Neuronal stem cell (in vitro differentiated cells): ENCODE results near the gene TMTC4.

ENCODE experiments used
- DNase-seq: peaks from one replicate; pipeline ENCODE4 v3.0.0-alpha.2; 2013; ENCODE audit warnings: low spot score
- H2AFZ ChIP-seq: one replicate; pipeline ENCODE4 v1.6.1; 2013; ENCODE audit warnings: mild to moderate bottlenecking, low read length, inconsistent platforms
- H2AK5ac ChIP-seq: 2 replicates; pipeline ENCODE4 v1.6.1; 2013; ENCODE audit warnings: low read depth, mild to moderate bottlenecking, inconsistent platforms, low read length, moderate library complexity, mixed read lengths
- H2BK120ac ChIP-seq: 2 replicates; pipeline ENCODE4 v1.6.1; 2013; ENCODE audit warnings: low read depth, mild to moderate bottlenecking, inconsistent platforms, low read length, moderate library complexity, mixed read lengths
- H2BK12ac ChIP-seq: one replicate; pipeline ENCODE4 v1.6.1; 2013; ENCODE audit warnings: low read length, inconsistent platforms
- H2BK15ac ChIP-seq: 2 replicates; pipeline ENCODE4 v1.6.1; 2013; ENCODE audit warnings: mild to moderate bottlenecking, low read length, inconsistent platforms, mixed read lengths
- H2BK5ac ChIP-seq: one replicate; pipeline ENCODE4 v1.6.1; 2013; ENCODE audit warnings: inconsistent platforms, mild to moderate bottlenecking, low read length, moderate library complexity
- H3K14ac ChIP-seq: one replicate; pipeline ENCODE4 v1.6.1; 2013; ENCODE audit warnings: low read length, inconsistent platforms
- H3K18ac ChIP-seq: 2 replicates; pipeline ENCODE4 v1.6.1; 2013; ENCODE audit warnings: low read length, inconsistent platforms
- H3K23ac ChIP-seq: 2 replicates; pipeline ENCODE4 v1.6.1; 2013; ENCODE audit warnings: low read depth, mild to moderate bottlenecking, mixed read lengths, low read length, inconsistent platforms; ENCODE audit not compliant: poor library complexity
- H3K27ac ChIP-seq: replicated peaks from 3 replicates; pipeline ENCODE4 v1.5.1; 2013; ENCODE audit warnings: low read length, inconsistent platforms
- H3K27me3 ChIP-seq, 3 experiments: 2 replicates each; pipeline ENCODE4 v1.6.1; 2013; ENCODE audit warnings: low read length in 3 of 3, mild to moderate bottlenecking in 2 of 3, inconsistent platforms in 1 of 3, low read depth in 1 of 3, mixed read lengths in 1 of 3, moderate library complexity in 1 of 3; ENCODE audit not compliant: control insufficient read depth in 3 of 3, insufficient read depth in 3 of 3
- H3K36me3 ChIP-seq, 2 donors: replicated peaks in 1 of 2; 2 replicates each; pipeline ENCODE4 v1.6.1; 2013; ENCODE audit warnings: low read length in 2 of 2; ENCODE audit not compliant: control insufficient read depth in 2 of 2, insufficient read depth in 2 of 2
- H3K4ac ChIP-seq: 2 replicates; pipeline ENCODE4 v1.6.1; 2013; ENCODE audit warnings: inconsistent platforms, mild to moderate bottlenecking, low read length, moderate library complexity
- H3K4me1 ChIP-seq, 2 donors: 1 replicate in 1 of 2; 2 replicates in 1 of 2; pipeline ENCODE4 v1.6.1; 2013; ENCODE audit warnings: low read length in 2 of 2, low read depth in 1 of 2; ENCODE audit not compliant: control insufficient read depth in 2 of 2, insufficient read depth in 1 of 2
- H3K4me2 ChIP-seq: one replicate; pipeline ENCODE4 v1.6.1; 2013; ENCODE audit warnings: mild to moderate bottlenecking, low read length, inconsistent platforms; ENCODE audit not compliant: insufficient read depth, poor library complexity, severe bottlenecking
- H3K4me3 ChIP-seq, 2 donors: 2 replicates each; pipeline ENCODE4 v1.5.1; 2013; ENCODE audit warnings: low read length in 2 of 2, mild to moderate bottlenecking in 2 of 2, inconsistent platforms in 1 of 2, moderate library complexity in 1 of 2
- H3K79me1 ChIP-seq: one replicate; pipeline ENCODE4 v1.6.1; 2013; ENCODE audit warnings: low read depth, mild to moderate bottlenecking, inconsistent platforms, low read length, moderate library complexity
- H3K9ac ChIP-seq: one replicate; pipeline ENCODE4 v1.6.1; 2013; ENCODE audit warnings: mild to moderate bottlenecking, low read depth, low read length, inconsistent platforms; ENCODE audit not compliant: poor library complexity
- H3K9me3 ChIP-seq, 2 donors: replicated peaks in 1 of 2; 2 replicates each; pipeline versions ENCODE3 to v1.6.1; 2013; ENCODE audit warnings: low read length in 2 of 2, mild to moderate bottlenecking in 2 of 2, inconsistent platforms in 1 of 2, low read depth in 1 of 2, mixed read lengths in 1 of 2, moderate library complexity in 1 of 2; ENCODE audit not compliant: control insufficient read depth in 2 of 2, insufficient read depth in 1 of 2
- H4K8ac ChIP-seq: one replicate; pipeline ENCODE4 v1.6.1; 2013; ENCODE audit warnings: low read depth, mild to moderate bottlenecking, inconsistent platforms, low read length, moderate library complexity
- H4K91ac ChIP-seq: one replicate; pipeline ENCODE4 v1.6.1; 2013; ENCODE audit warnings: low read length, low read depth, mild to moderate bottlenecking, inconsistent platforms; ENCODE audit not compliant: poor library complexity
- WGBS, 2 donors: extraction: QIAGEN DNeasy Blood & Tissue Kit; methylation state at CpG; one replicate each; pipeline ENCODE4 v1.1.7; 2013; ENCODE audit warnings: missing lambda C conversion rate in 2 of 2, mixed read lengths in 1 of 2; ENCODE audit not compliant: insufficient read length in 2 of 2, insufficient replicate concordance in 1 of 2; ENCODE audit errors: extremely low coverage in 2 of 2; 5-methylcytosine and 5-hydroxymethylcytosine counted together

Gene TMTC4

DNA sequence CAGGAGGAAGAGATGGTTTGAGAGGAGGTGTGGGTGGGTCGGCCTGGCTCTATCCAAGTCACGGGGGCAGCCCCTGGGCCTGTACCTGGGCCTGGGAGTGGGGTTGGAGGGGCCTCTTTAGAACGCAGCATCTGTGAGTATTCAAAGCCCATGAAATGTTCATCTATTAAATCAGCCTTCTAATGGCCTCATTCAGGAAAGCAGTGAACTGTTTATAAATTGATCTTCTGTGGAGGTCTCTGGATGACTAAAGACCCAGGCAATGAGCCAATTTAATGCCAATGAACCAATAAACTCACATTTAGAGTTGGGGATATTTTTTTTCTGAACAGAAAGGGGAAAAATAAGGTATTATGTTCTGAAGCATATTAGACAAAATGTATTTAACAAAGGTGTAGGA lies 66.1 kb downstream of the TMTC4 start:
- Histone ChIP-seq H3K9me3 (no peaks in the 10 kb centered on the region), H3K4ac (no peak overlapping the region), H2BK15ac (no peak overlapping the region), H2BK120ac (no peak overlapping the region), H3K27me3 (no peaks in the 10 kb centered on the region), H3K79me1 (no peaks in the 10 kb centered on the region), H3K36me3 (peaks cover 5 to 78% of the 10 kb centered on the region in 2 donors), H3K9ac (no peak overlapping the region), H2BK5ac (no peak overlapping the region), H2BK12ac (no peak overlapping the region), H2AK5ac (no peak overlapping the region), H3K27ac (no peak overlapping the region), H3K4me2 (no peak overlapping the region), H3K14ac (no peak overlapping the region), H4K8ac (no peak overlapping the region), H3K4me1 (peaks cover 0 to 1% of the 10 kb centered on the region in 2 donors), H4K91ac (no peak overlapping the region), H2AFZ (no peak overlapping the region), H3K23ac (no peak overlapping the region), H3K4me3 (no peak overlapping the region), H3K18ac (no peak overlapping the region)
- no peak for DNase-seq
- WGBS, 2 donors: no CpG with 5 or more reads among the region's 3 CpGs

GRCh38 chr13:100604918-100605710 lies 69.5 kb downstream of the TMTC4 start:
- Histone ChIP-seq H3K4me3 (no peak overlapping the region), H2BK5ac (no peak overlapping the region), H2BK15ac (no peak overlapping the region), H3K14ac (no peak overlapping the region), H2AK5ac (no peak overlapping the region), H3K36me3 (peaks cover 0 to 47% of the 10 kb centered on the region in 2 donors), H2BK12ac (no peak overlapping the region), H2BK120ac (no peak overlapping the region), H4K91ac (no peak overlapping the region), H3K9ac (no peak overlapping the region), H3K79me1 (no peaks in the 10 kb centered on the region), H3K18ac (no peak overlapping the region), H3K4me2 (no peak overlapping the region), H3K4me1 (peaks cover 0 to 1% of the 10 kb centered on the region in 2 donors), H4K8ac (no peak overlapping the region), H3K27ac (no peak overlapping the region), H3K23ac (no peak overlapping the region), H2AFZ (no peak overlapping the region), H3K9me3 (no peaks in the 10 kb centered on the region), H3K27me3 (no peaks in the 10 kb centered on the region), H3K4ac (no peak overlapping the region)
- no peak for DNase-seq
- WGBS, 2 donors: no CpG with 5 or more reads among the region's 5 CpGs

DNA sequence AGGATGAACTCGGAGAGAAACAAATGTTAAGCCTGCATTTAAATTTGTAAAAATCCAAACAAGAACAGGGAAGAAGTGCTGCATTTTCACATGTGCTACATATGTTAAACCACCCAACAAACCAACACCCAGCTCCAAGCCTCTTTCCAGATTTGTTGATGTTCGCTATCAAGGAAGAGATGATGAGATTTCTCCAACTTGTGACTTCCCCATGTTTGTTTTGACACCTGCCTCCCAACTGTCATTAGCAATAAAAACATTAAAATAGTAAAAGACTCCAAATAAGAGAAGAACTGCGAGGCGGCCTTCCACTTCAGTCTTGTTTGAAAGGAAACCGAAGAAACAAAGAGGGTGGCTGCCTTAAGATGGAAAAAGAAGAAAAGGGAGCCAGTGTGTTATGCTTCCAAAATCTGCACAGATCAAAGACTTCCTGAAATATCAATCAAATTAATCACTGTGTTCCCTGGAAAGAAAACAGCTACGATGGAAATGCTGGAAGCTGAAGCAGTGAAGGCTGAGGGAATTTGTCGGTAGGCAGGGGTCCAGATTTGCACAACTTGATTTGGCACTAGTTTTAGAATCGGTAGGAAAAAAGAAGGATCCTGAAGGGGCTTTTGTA lies 72.0 kb downstream of the TMTC4 start:
- H3K79me1 ChIP-seq: no peaks in the 10 kb centered on the region
- WGBS, 2 donors: no CpG with 5 or more reads among the region's 8 CpGs

GRCh38 chr13:100601716-100602115 lies 72.9 kb downstream of the TMTC4 start:
- no peak for DNase-seq
- no peak overlapping the region for H2BK120ac ChIP-seq
- H3K27ac ChIP-seq: no peak overlapping the region
- H3K23ac ChIP-seq: no peak overlapping the region
- no peak overlapping the region for H2BK15ac ChIP-seq
- H3K4me1 ChIP-seq: no peaks in the 10 kb centered on the region
- H4K91ac ChIP-seq: no peak overlapping the region
- H3K9me3 ChIP-seq: no peaks in the 10 kb centered on the region
- H3K27me3 ChIP-seq: no peaks in the 10 kb centered on the region
- no peak overlapping the region for H2BK5ac ChIP-seq
- no peak overlapping the region for H3K18ac ChIP-seq
- H2AFZ ChIP-seq: no peak overlapping the region
- no peak overlapping the region for H3K9ac ChIP-seq
- H2BK12ac ChIP-seq: no peak overlapping the region
- no peak overlapping the region for H4K8ac ChIP-seq
- H3K4ac ChIP-seq: no peak overlapping the region
- no CpG with 5 or more reads among the region's 7 CpGs for WGBS, 2 donors
- peaks cover 0 to 26% of the 10 kb centered on the region in 2 donors for H3K36me3 ChIP-seq
- H3K14ac ChIP-seq: no peak overlapping the region
- no peak overlapping the region for H2AK5ac ChIP-seq
- H3K4me2 ChIP-seq: no peak overlapping the region
- H3K4me3 ChIP-seq: no peak overlapping the region
- no peaks in the 10 kb centered on the region for H3K79me1 ChIP-seq

More for the DNA sequence above, 72.0 kb downstream of the TMTC4 start:
- no peak overlapping the region for H3K4me3 ChIP-seq
- no peak overlapping the region for H3K4me2 ChIP-seq
- no peaks in the 10 kb centered on the region for H3K27me3 ChIP-seq
- no peak for DNase-seq
- H3K4ac ChIP-seq: no peak overlapping the region
- H3K9me3 ChIP-seq: no peaks in the 10 kb centered on the region
- no peak overlapping the region for H3K14ac ChIP-seq
- H2BK12ac ChIP-seq: no peak overlapping the region
- no peak overlapping the region for H3K23ac ChIP-seq
- no peak overlapping the region for H2BK120ac ChIP-seq
- no peak overlapping the region for H2BK5ac ChIP-seq
- no peaks in the 10 kb centered on the region for H3K4me1 ChIP-seq
- no peak overlapping the region for H2AK5ac ChIP-seq
- no peak overlapping the region for H2BK15ac ChIP-seq
- H3K9ac ChIP-seq: no peak overlapping the region
- H3K36me3 ChIP-seq: peaks cover 0 to 32% of the 10 kb centered on the region in 2 donors
- H4K8ac ChIP-seq: no peak overlapping the region
- H3K18ac ChIP-seq: no peak overlapping the region
- no peak overlapping the region for H2AFZ ChIP-seq
- no peak overlapping the region for H4K91ac ChIP-seq
- no peak overlapping the region for H3K27ac ChIP-seq
